GM10248 (cell line): Measurements from ENCODE around the gene HNRNPA2B1.
"Not testable (repeated sequence)": the region's sequence is repeated elsewhere in the genome, so short reads cannot be mapped to it uniquely, and the experiment has no call there.

Source experiments
- CTCF ChIA-PET: fragments of 300-600 bp; sonication (Branson Sonifier 250); formaldehyde crosslinking; extraction: SDS; loops from one replicate; lab custom pipeline; 2021; ENCODE audit warnings: antibody characterized with exemption; lab: Yijun Ruan, JAX
- POLR2A ChIA-PET: fragments of 350-650 bp; sonication (Branson Sonifier 250); formaldehyde crosslinking; extraction: SDS; loops from one replicate; lab custom pipeline; 2020; ENCODE audit warnings: antibody characterized with exemption; lab: Yijun Ruan, JAX
- DNase-seq: peaks from one replicate; pipeline ENCODE4 v3.0.0; 2012; ENCODE audit errors: extremely low spot score
- CTCF ChIP-seq: IDR thresholded peaks from 2 replicates; pipeline ENCODE4 v1.5.1; 2012; ENCODE audit warnings: mild to moderate bottlenecking, low read depth; ENCODE audit errors: extremely low read depth, missing control alignments, control extremely low read depth

HNRNPA2B1 gene

GRCh38 chr7:26153823-26154783 lies 46.4 kb downstream of the HNRNPA2B1 start:
- POLR2A ChIA-PET = interaction anchor here (0.7 to 1.0 kb wide), 2 partner anchors 41 to 53 kb away, joined by 3 to 7 read pairs; no protein-coding TSS in a partner anchor
- no peak for DNase-seq
- no peak for TF ChIP-seq CTCF
- CTCF ChIA-PET = interaction anchor here (0.7 to 1.1 kb wide), 2 partner anchors 12 to 43 kb away, joined by 3 read pairs; no protein-coding TSS in a partner anchor

GRCh38 chr7:26153241-26153822 lies 47.2 kb downstream of the HNRNPA2B1 start:
- CTCF ChIA-PET = interaction anchor here (1.2 to 1.7 kb wide), 2 partner anchors 41 to 257 kb away, joined by 3 to 4 read pairs; no protein-coding TSS in a partner anchor

GRCh38 chr7:26152782-26153240 lies 47.7 kb downstream of the HNRNPA2B1 start:
- CTCF ChIA-PET = interaction anchor here (1.1 to 1.7 kb wide), 6 partner anchors 40 to 256 kb away, joined by 3 to 12 read pairs (median 4); no protein-coding TSS in a partner anchor
- DNase-seq = not testable (repeated sequence)
- POLR2A ChIA-PET = interaction anchor here (1.2 to 1.5 kb wide), 3 partner anchors 36 to 44 kb away, joined by 4 to 6 read pairs (median 5); no protein-coding TSS in a partner anchor

More at GRCh38 chr7:26153241-26153822, 47.2 kb downstream of the HNRNPA2B1 start:
- DNase-seq = no peak
- no peak for TF ChIP-seq CTCF
- POLR2A ChIA-PET = no interaction called here

GRCh38 chr7:26151953-26152781 lies 48.4 kb downstream of the HNRNPA2B1 start, which contains the start of gene NFE2L3:
Gene NFE2L3 (plus strand): TSS chr7:26152198. CDS start chr7:26152499, 301 bp downstream.
- POLR2A ChIA-PET = interaction anchor here (0.7 to 1.5 kb wide), 6 partner anchors 27 to 48 kb away, joined by 4 to 6 read pairs (median 4); partner anchors contain the start of gene HNRNPA2B1
- TF ChIP-seq CTCF = peak; percentile 13
- CTCF ChIA-PET = interaction anchor here (0.9 to 1.7 kb wide), 14 partner anchors 27 to 260 kb away, joined by 3 to 12 read pairs (median 4); no protein-coding TSS in a partner anchor
- peak; percentile 94 for DNase-seq

- ChIA-PET POLR2A (interaction anchor here (0.7 to 1.5 kb wide), 6 partner anchors 28 to 49 kb away, joined by 4 to 6 read pairs (median 4); partner anchors contain the start of gene HNRNPA2B1), CTCF (interaction anchor here (0.9 to 1.7 kb wide), 14 partner anchors 23 to 259 kb away, joined by 3 to 12 read pairs (median 4); no protein-coding TSS in a partner anchor)
- TF ChIP-seq CTCF = no peak
- no peak for DNase-seq
Measured at GRCh38 chr7:26151650-26151952, 48.9 kb downstream of the HNRNPA2B1 start.

- no peak for DNase-seq
- ChIA-PET POLR2A (interaction anchor here (0.6 kb wide), 1 partner anchor 63 kb away, joined by 3 read pairs; no protein-coding TSS in a partner anchor), CTCF (interaction anchor here (1.1 to 2.4 kb wide), 8 partner anchors 23 to 256 kb away, joined by 3 to 6 read pairs (median 4); no protein-coding TSS in a partner anchor)
- no peak for TF ChIP-seq CTCF
Measured at GRCh38 chr7:26151096-26151495, 49.5 kb downstream of the HNRNPA2B1 start.
